ENCODE data around the gene MAP3K4.

GRCh38 chr6:161108916-161109315 lies 117.3 kb downstream of the MAP3K4 start:
- TF ChIP-seq CTCF (IDR thresholded peaks at IDR 0.05) = no peak
- no peak for TF ChIP-seq POLR2A (IDR thresholded peaks at IDR 0.05)

Data from ovary (tissue), 3 donors.